ENCODE results near the gene STRADA. TPM values are rescaled to one million over a fixed set of nuclear protein-coding genes. Genes with fewer than 3 reads are reported as not detected.

STRADA gene
- total RNA-seq, result 10.5 and 14.1 TPM in 2 replicates

DNA sequence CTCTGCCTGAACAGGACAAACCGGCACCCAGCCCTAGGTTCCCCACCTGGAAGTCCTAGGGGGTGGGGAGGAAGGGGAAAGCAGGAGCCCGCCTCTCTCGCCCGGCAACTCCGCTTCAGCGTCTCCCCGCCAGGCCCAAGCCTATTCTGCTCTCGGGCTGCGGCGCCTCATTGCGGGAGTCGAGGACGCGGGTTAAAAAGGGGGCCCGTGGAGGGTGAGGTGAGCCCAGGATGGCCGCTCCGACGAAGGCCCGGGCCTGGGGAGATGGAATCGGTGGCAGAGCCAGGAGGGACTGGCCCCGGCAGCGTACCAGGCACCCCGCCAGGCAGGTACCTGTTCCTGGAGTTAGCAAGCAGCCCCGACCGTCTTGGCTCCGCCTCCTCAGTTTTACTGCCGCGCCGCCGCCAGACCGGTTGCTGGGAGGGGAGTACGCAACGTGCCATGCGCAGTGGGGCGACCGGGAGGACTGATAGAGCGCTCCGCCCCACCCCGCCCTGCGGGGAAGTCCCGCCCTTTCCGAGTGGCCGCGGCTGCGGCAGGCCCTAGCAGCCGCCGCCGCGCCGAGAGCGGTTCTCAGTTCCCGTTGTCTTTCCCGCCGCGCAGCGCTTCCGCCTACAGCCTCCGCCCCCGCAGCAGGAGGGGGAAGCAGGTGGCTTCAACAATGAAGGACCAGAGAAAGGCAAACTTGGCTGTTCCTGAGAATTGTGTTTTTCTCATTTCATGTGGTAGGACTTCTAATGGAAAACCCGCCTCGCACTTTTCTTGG, at the start of gene STRADA:
Gene STRADA (minus strand): TSS at position 392 of the 766 bp plus-strand sequence. CDS start 13,430 bp downstream, outside the sequence.
- peaks cover under 1% of the 10 kb centered on the region for H3K36me3 ChIP-seq (ENCODE audit: control insufficient read depth, insufficient read depth, low read length)
- TF ChIP-seq, protein P1, sequence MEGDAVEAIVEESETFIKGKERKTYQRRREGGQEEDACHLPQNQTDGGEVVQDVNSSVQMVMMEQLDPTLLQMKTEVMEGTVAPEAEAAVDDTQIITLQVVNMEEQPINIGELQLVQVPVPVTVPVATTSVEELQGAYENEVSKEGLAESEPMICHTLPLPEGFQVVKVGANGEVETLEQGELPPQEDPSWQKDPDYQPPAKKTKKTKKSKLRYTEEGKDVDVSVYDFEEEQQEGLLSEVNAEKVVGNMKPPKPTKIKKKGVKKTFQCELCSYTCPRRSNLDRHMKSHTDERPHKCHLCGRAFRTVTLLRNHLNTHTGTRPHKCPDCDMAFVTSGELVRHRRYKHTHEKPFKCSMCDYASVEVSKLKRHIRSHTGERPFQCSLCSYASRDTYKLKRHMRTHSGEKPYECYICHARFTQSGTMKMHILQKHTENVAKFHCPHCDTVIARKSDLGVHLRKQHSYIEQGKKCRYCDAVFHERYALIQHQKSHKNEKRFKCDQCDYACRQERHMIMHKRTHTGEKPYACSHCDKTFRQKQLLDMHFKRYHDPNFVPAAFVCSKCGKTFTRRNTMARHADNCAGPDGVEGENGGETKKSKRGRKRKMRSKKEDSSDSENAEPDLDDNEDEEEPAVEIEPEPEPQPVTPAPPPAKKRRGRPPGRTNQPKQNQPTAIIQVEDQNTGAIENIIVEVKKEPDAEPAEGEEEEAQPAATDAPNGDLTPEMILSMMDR (IDR thresholded peaks at IDR 0.05; ENCODE audit: insufficient read depth, low read length, severe bottlenecking), result no peak
- H3K4me3 ChIP-seq (ENCODE audit: low read depth, low read length), result peak within 1 kb of the TSS; percentile 73
- peak; percentile 96 for DNase-seq (ENCODE audit: low read depth)
- no peaks in the 10 kb centered on the region for H3K27me3 ChIP-seq (ENCODE audit: control insufficient read depth, insufficient read depth, low read length)
- FAIRE-seq, result no peak

DNA sequence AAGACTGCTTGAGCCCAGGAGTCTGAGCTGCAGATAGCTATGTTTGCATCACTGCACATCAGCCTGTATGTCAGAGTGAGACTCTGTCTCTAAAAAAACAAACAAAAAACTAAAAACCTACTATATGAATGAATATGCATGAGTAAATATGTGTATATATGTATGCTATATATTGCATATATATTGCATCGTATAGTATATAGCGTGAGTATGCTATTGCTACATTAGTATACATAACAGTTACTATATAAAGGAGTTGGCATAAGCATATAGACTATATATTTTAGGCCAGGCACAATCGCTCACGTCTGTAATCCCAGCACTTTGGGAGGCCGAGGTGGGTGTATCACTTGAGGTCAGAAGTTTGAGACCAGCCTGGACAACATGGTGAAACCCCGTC, 48.5 kb upstream of the STRADA start:
- DNase-seq (ENCODE audit: low read depth), result no peak
- FAIRE-seq, result no peak
- Histone ChIP-seq H3K27me3 (ENCODE audit: control insufficient read depth, insufficient read depth, low read length) (no peaks in the 10 kb centered on the region), H3K36me3 (ENCODE audit: control insufficient read depth, insufficient read depth, low read length) (peaks cover 9% of the 10 kb centered on the region), H3K4me3 (ENCODE audit: low read depth, low read length) (no peak overlapping the region)
- TF ChIP-seq, protein P1 (IDR thresholded peaks at IDR 0.05; ENCODE audit: insufficient read depth, low read length, severe bottlenecking), result no peak

DNA sequence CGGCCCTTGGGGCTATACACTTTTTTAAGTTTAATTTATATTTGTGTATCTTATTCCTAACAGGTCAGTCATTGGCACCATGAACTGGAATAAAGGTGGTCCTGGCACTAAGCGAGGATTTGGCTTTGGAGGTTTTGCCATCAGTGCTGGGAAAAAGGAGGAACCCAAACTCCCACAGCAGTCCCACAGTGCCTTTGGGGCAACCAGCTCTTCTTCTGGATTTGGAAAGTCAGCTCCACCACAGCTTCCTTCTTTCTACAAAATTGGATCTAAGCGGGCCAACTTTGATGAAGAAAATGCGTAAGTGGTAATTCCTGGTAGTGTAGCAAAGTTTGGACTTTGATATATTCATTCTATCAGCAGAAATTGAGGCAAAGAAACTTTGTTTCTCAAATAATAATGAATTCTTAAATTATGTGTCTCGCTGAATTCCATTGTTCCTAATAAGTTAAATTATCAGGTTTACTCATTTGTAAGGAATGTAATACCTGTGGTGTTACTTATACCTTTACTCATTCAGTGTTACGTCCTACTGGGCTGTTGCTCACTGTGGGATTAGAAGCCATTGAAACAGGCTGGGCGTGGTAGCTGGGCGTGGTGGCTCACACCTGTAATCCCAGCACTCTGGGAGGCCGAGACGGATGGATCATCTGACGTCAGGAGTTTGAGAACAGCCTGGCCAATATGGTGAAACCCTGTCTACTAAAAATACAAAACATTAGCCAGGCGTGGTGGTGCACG, 45.5 kb upstream of the STRADA start:
- H3K27me3 ChIP-seq (ENCODE audit: control insufficient read depth, insufficient read depth, low read length), result no peaks in the 10 kb centered on the region
- H3K4me3 ChIP-seq (ENCODE audit: low read depth, low read length), result no peak overlapping the region
- TF ChIP-seq, protein P1 (IDR thresholded peaks at IDR 0.05; ENCODE audit: insufficient read depth, low read length, severe bottlenecking), result no peak
- no peak for FAIRE-seq
- peaks cover 5% of the 10 kb centered on the region for H3K36me3 ChIP-seq (ENCODE audit: control insufficient read depth, insufficient read depth, low read length)
- peak; percentile 94 for DNase-seq (ENCODE audit: low read depth)

DNA sequence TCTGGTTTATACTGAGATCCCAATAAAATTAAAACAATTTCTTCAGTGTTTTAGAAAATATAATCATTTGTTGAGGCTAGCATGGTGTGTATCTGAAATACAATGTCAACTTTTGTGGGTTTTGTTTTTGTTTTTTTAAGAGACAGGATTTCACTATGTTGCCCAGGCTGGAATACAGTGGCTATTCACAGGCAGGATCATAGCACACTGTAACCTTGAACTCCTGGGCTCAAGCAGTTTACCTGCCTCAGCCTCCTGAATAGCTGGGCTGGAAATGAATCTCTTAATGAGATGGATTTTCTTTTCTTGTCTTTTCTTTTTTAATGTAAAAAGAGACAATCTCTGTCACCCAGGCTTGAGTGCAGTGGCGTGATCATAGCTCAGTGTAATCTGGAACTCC, 44.5 kb upstream of the STRADA start:
- H3K36me3 ChIP-seq (ENCODE audit: control insufficient read depth, insufficient read depth, low read length), result peaks cover 5% of the 10 kb centered on the region
- H3K27me3 ChIP-seq (ENCODE audit: control insufficient read depth, insufficient read depth, low read length), result no peaks in the 10 kb centered on the region
- DNase-seq (ENCODE audit: low read depth), result no peak
- no peak overlapping the region for H3K4me3 ChIP-seq (ENCODE audit: low read depth, low read length)
- FAIRE-seq, result no peak
- TF ChIP-seq, protein P1 (IDR thresholded peaks at IDR 0.05; ENCODE audit: insufficient read depth, low read length, severe bottlenecking), result no peak

DNA sequence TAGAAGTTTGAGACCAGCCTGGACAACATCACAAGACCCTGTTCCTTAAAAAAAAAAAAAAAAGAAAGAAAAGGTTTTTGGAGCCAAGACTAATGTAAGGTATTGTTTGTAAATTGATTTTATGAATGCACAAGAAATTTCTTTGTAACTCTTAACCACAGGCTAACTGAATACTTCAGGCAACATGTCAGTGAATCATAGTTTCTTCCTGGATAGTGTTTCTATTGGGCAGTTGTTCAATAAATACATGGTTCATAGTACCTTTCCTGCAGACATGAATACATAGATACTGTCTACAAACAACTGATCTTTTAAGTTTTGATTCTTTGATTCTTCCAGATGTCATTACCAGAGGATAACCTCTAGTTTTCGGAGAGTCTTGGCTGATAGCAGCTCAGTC, 44.0 kb upstream of the STRADA start:
- TF ChIP-seq, protein P1 (IDR thresholded peaks at IDR 0.05; ENCODE audit: insufficient read depth, low read length, severe bottlenecking), result no peak
- no peak overlapping the region for H3K4me3 ChIP-seq (ENCODE audit: low read depth, low read length)
- peaks cover 5% of the 10 kb centered on the region for H3K36me3 ChIP-seq (ENCODE audit: control insufficient read depth, insufficient read depth, low read length)
- peak; percentile 85 for DNase-seq (ENCODE audit: low read depth)
- H3K27me3 ChIP-seq (ENCODE audit: control insufficient read depth, insufficient read depth, low read length), result no peaks in the 10 kb centered on the region
- FAIRE-seq, result no peak

Measured in bronchial epithelial cell (primary cell).